Kidney epithelial cell (primary cell): ENCODE results near the gene RAB6C. TPM values are rescaled to one million over a fixed set of nuclear protein-coding genes. Genes with fewer than 3 reads are reported as not detected.
"Not testable (repeated sequence)": the region's sequence is repeated elsewhere in the genome, so short reads cannot be mapped to it uniquely, and the experiment has no call there.

Source experiments
- DNase-seq: peaks from one replicate; pipeline ENCODE4 v3.0.0-alpha.2; 2010; ENCODE audit warnings: low read depth
- H3K27me3 ChIP-seq: 2 replicates; pipeline ENCODE4 v1.6.0; 2011; ENCODE audit warnings: low read length; ENCODE audit not compliant: control insufficient read depth, insufficient read depth
- H3K36me3 ChIP-seq: 2 replicates; pipeline ENCODE4 v1.5.1; 2011; ENCODE audit warnings: low read length; ENCODE audit not compliant: control insufficient read depth, insufficient read depth
- H3K4me3 ChIP-seq: 2 replicates; pipeline ENCODE4 v1.5.1; 2011; ENCODE audit warnings: low read depth, mild to moderate bottlenecking, control low read depth, low read length
- CTCF ChIP-seq: IDR thresholded peaks from 2 replicates; pipeline ENCODE4 v1.5.1; 2011; ENCODE audit warnings: mild to moderate bottlenecking, moderate library complexity, low read length, control low read depth, inconsistent platforms; ENCODE audit not compliant: insufficient read depth, poor library complexity, severe bottlenecking
- total RNA-seq: library from RNA; depleted of rRNA; stranded (reverse); fragments of >200 nt; gene quantifications from 2 replicates; pipeline ENCODE4 v1.2.3, GENCODE V29; 2015

Gene RAB6C
- total RNA-seq, 1 donor from 2014 or later: 0.04 TPM

DNA sequence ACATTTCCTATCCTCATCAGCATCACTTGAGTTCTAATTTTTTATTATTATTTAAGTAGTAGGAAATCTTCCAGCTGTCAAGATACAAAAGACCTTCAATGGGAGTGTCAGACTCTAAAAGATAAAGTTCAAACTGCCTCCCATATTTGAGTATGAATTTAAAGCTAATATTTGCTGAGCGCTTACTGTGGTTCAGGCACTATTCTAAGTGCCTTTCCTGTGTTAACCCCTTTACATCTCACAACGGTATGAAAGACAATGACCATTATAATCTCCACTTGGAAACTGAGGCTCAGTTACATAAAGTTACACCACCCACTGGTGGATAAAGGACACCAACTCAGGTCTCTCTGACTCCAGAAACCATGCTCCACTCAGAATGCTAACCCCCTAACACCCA is 39.9 kb downstream of the RAB6C start:
- TF ChIP-seq CTCF: no peak
- Histone ChIP-seq H3K27me3 (no peaks in the 10 kb centered on the region), H3K36me3 (no peaks in the 10 kb centered on the region)

DNA sequence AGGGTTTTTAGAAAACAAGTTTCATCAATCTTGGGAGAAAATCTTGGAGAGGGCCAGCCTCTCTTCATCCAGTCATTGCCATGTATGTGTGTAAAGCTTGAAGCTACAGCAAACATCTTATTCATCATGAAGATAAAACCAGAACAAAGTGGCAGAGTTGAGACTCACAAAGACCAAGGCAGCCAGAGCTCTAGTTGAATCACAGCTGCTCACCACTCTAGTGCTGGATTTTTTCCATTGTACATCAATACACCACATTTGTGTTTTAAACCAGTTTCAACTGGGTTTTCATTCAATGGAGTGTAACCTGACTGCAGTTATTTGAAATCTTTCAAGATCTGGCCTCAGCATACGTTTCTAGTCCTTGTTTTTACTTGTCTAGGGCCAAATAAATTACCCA is 40.6 kb downstream of the RAB6C start:
- not testable (repeated sequence) for H3K36me3 ChIP-seq, DNase-seq, H3K4me3 ChIP-seq, H3K27me3 ChIP-seq

More for the DNA sequence above, 39.9 kb downstream of the RAB6C start:
- DNase-seq: no peak
- no peak overlapping the region for H3K4me3 ChIP-seq

- not testable (repeated sequence) for H3K36me3 ChIP-seq, DNase-seq, H3K4me3 ChIP-seq, H3K27me3 ChIP-seq
These were observed 46.5 kb downstream of the RAB6C start for GRCh38 chr2:130025931-130026330.

Other genes starting within 250 kb of the RAB6C start
- gene POTEF, start 149.6 kb downstream of the RAB6C start, total RNA-seq: not detected in 2 replicates
- 8.6 and 9.5 TPM in 2 replicates for gene CCDC74B, start 165.4 kb downstream of the RAB6C start, total RNA-seq
- gene SMPD4, start 201.9 kb downstream of the RAB6C start, total RNA-seq: 52.8 and 64.8 TPM in 2 replicates
- 262 and 276 TPM in 2 replicates for gene MZT2B, start 202.6 kb downstream of the RAB6C start, total RNA-seq
- gene TUBA3E, start 218.8 kb downstream of the RAB6C start, total RNA-seq: not detected in 2 replicates